Kidney (tissue), 14 donors: ENCODE data around the gene CEP72. TPM values are rescaled to one million over a fixed set of nuclear protein-coding genes. Genes with fewer than 3 reads are reported as not detected.

ENCODE experiments used
- DNase-seq, 5 donors: peaks; one replicate each; pipeline ENCODE4 v3.0.0-alpha.2; 2013 to 2020
- FAIRE-seq: peaks from 2 replicates; lab custom pipeline; 2012; peaks lifted over from hg19 to GRCh38; lab: Jason Lieb, UNC
- H3K27ac ChIP-seq, 2 donors: one replicate each; pipeline ENCODE4 v1.7.0; 2013; ENCODE audit warnings: low read depth in 2 of 2, low read length in 2 of 2, inconsistent platforms in 1 of 2
- H3K27me3 ChIP-seq: one replicate; pipeline ENCODE4 v1.7.1; 2013; ENCODE audit warnings: low read length, inconsistent platforms; ENCODE audit not compliant: control insufficient read depth, insufficient read depth
- H3K36me3 ChIP-seq, 3 donors: one replicate each; pipeline versions ENCODE4 v1.7.0 to v1.7.1; 2013; ENCODE audit warnings: low read length in 3 of 3, control low read depth in 1 of 3, inconsistent platforms in 1 of 3; ENCODE audit not compliant: insufficient read depth in 3 of 3, control insufficient read depth in 2 of 3
- H3K4me1 ChIP-seq, 3 donors: one replicate each; pipeline versions ENCODE4 v1.7.0 to v1.7.1; 2013; ENCODE audit warnings: low read length in 3 of 3, inconsistent platforms in 1 of 3, low read depth in 1 of 3; ENCODE audit not compliant: control insufficient read depth in 2 of 3, insufficient read depth in 2 of 3
- H3K4me3 ChIP-seq, 3 donors: one replicate each; pipeline versions ENCODE4 v1.7.0 to v1.8.1; 2013; ENCODE audit warnings: low read length in 3 of 3, control low read depth in 1 of 3, inconsistent platforms in 1 of 3
- H3K9ac ChIP-seq, 3 donors: one replicate each; pipeline versions ENCODE4 v1.7.0 to v1.7.1; 2013; ENCODE audit warnings: low read length in 3 of 3, control low read depth in 1 of 3, inconsistent platforms in 1 of 3
- H3K9me3 ChIP-seq, 3 donors: one replicate each; pipeline versions ENCODE4 v1.7.0 to v1.7.1; 2013; ENCODE audit warnings: low read length in 3 of 3, control low read depth in 1 of 3, inconsistent platforms in 1 of 3; ENCODE audit not compliant: control insufficient read depth in 2 of 3, insufficient read depth in 1 of 3
- CTCF ChIP-seq: IDR thresholded peaks from 3 replicates; pipeline ENCODE4 v1.5.1; 2012; ENCODE audit warnings: mild to moderate bottlenecking, moderate library complexity, borderline replicate concordance; ENCODE audit not compliant: insufficient read depth; ENCODE audit errors: extremely low read depth
- intact Hi-C: fragments of 100-400 bp; cut with DNase I; formaldehyde crosslinking; loops from one replicate; pipeline ENCODE4 v1.11.1; 2022
- polyA plus RNA-seq: library from polyadenylated mRNA; stranded (reverse); fragments of 350-450 nt; fragmentation: Illumina TruSeq; extraction: RNeasy Lipid Tissue Mini Kit (QIAGEN cat#74804); gene quantifications from one replicate; pipeline ENCODE4 v1.2.3, GENCODE V29; 2014; ENCODE audit warnings: low read depth, low replicate concordance; ENCODE audit not compliant: insufficient read depth
- total RNA-seq: library from RNA; stranded (reverse); fragmentation: NEBNext Ultra II Directional; extraction: Animal tissue kit (Norgen Biotek cat#: 25700); gene quantifications from one replicate; pipeline ENCODE4 v1.2.1, GENCODE V29; 2021
- donor health status: control.
- donor health status: control.
- donor health status: control.
- donor health status: control.
- donor health status: control.
- donor health status: DM: yes; HTN: yes; CAD: no.
- donor health status: Normal renal cell carcinoma (clear cell type).

The CEP72 gene
- total and polyA plus RNA-seq, 2 donors from 2014 or later = 1.1 to 7.8 TPM

- Histone ChIP-seq H3K9me3 (no peaks in the 10 kb centered on the region), H3K27me3 (no peaks in the 10 kb centered on the region), H3K36me3 (peaks cover 0 to 2% (median 0%) of the 10 kb centered on the region in 3 donors), H3K27ac (no peak overlapping the region), H3K4me3 (no peak overlapping the region), H3K9ac (no peak overlapping the region), H3K4me1 (peaks cover 0 to 16% (median 4%) of the 10 kb centered on the region in 3 donors)
- peak; percentile 25 for TF ChIP-seq CTCF
- no peak for FAIRE-seq
- DNase-seq = peak in 3 of 5 donors; percentile 40 to 74 (median 61)
- intact Hi-C loops = loop anchor here (10.0 kb wide), 1 partner anchor 236 kb away; no protein-coding TSS in a partner anchor
Measured at GRCh38 chr5:669111-669841, 57.1 kb downstream of the CEP72 start.

GRCh38 chr5:669842-670395, 57.8 kb downstream of the CEP72 start:
- H3K27me3 ChIP-seq = no peaks in the 10 kb centered on the region
- DNase-seq (peak in 1 of 5 donors; percentile 70), FAIRE-seq (no peak)
- intact Hi-C loops = loop anchor here (10.0 kb wide), 1 partner anchor 235 kb away; no protein-coding TSS in a partner anchor
- no peak overlapping the region for H3K4me3 ChIP-seq
- H3K36me3 ChIP-seq = no peaks in the 10 kb centered on the region
- H3K4me1 ChIP-seq = peaks cover 0 to 18% (median 4%) of the 10 kb centered on the region in 3 donors
- TF ChIP-seq CTCF = no peak
- H3K27ac ChIP-seq = no peak overlapping the region
- H3K9ac ChIP-seq = no peak overlapping the region
- no peaks in the 10 kb centered on the region for H3K9me3 ChIP-seq

- H3K9ac ChIP-seq = no peak overlapping the region
- H3K36me3 ChIP-seq = no peaks in the 10 kb centered on the region
- peaks cover 0 to 18% (median 4%) of the 10 kb centered on the region in 3 donors for H3K4me1 ChIP-seq
- intact Hi-C loops = no loop called here
- peak in 1 of 5 donors; percentile 63 for DNase-seq
- TF ChIP-seq CTCF = no peak
- H3K4me3 ChIP-seq = no peak overlapping the region
- H3K27me3 ChIP-seq = no peaks in the 10 kb centered on the region
- H3K27ac ChIP-seq = no peak overlapping the region
- no peaks in the 10 kb centered on the region for H3K9me3 ChIP-seq
- FAIRE-seq = no peak
Measured at GRCh38 chr5:670396-671270, 58.5 kb downstream of the CEP72 start.
